ENCODE data around the gene ZBTB44.

The ZBTB44 gene

GRCh38 chr11:130327716-130328115 lies 13.0 kb upstream of the ZBTB44 start:
- no peak overlapping the region for H3K4me3 ChIP-seq (ENCODE audit: low read depth, low read length)
- no peaks in the 10 kb centered on the region for H3K36me3 ChIP-seq

GRCh38 chr11:130325691-130326090 lies 11.0 kb upstream of the ZBTB44 start:
- H3K4me1 ChIP-seq, result no peaks in the 10 kb centered on the region
- no peak for DNase-seq
- H3K36me3 ChIP-seq, result no peaks in the 10 kb centered on the region
- H3K4me3 ChIP-seq (ENCODE audit: low read depth, low read length), result no peak overlapping the region
- H3K9me3 ChIP-seq, result no peaks in the 10 kb centered on the region
- TF ChIP-seq CTCF (IDR thresholded peaks at IDR 0.05; ENCODE audit: low read depth, low read length), result no peak
- H3K27me3 ChIP-seq, result no peaks in the 10 kb centered on the region

More at GRCh38 chr11:130327716-130328115, 13.0 kb upstream of the ZBTB44 start:
- Histone ChIP-seq H3K9me3 (no peaks in the 10 kb centered on the region), H3K27me3 (peaks cover under 1% of the 10 kb centered on the region), H3K4me1 (no peaks in the 10 kb centered on the region)
- TF ChIP-seq CTCF (IDR thresholded peaks at IDR 0.05; ENCODE audit: low read depth, low read length), result no peak
- DNase-seq, result no peak

- Histone ChIP-seq H3K9me3 (no peaks in the 10 kb centered on the region), H3K27me3 (no peaks in the 10 kb centered on the region), H3K36me3 (no peaks in the 10 kb centered on the region), H3K4me3 (ENCODE audit: low read depth, low read length) (no peak overlapping the region), H3K4me1 (no peaks in the 10 kb centered on the region)
- DNase-seq, result no peak
- no peak for TF ChIP-seq CTCF (IDR thresholded peaks at IDR 0.05; ENCODE audit: low read depth, low read length)
Measured at GRCh38 chr11:130323452-130324450, 9.0 kb upstream of the ZBTB44 start.

- TF ChIP-seq CTCF (IDR thresholded peaks at IDR 0.05; ENCODE audit: low read depth, low read length), result no peak
- Histone ChIP-seq H3K27me3 (no peaks in the 10 kb centered on the region), H3K4me1 (no peaks in the 10 kb centered on the region), H3K4me3 (ENCODE audit: low read depth, low read length) (no peak overlapping the region), H3K36me3 (no peaks in the 10 kb centered on the region), H3K9me3 (no peaks in the 10 kb centered on the region)
- DNase-seq, result no peak
Measured at GRCh38 chr11:130322126-130322525, 7.4 kb upstream of the ZBTB44 start.

GRCh38 chr11:130318031-130318673 lies 3.4 kb upstream of the ZBTB44 start:
- TF ChIP-seq CTCF (IDR thresholded peaks at IDR 0.05; ENCODE audit: low read depth, low read length), result no peak
- Histone ChIP-seq H3K4me1 (peaks cover 4% of the 10 kb centered on the region; the same call in 1 of the 2 replicates), H3K27me3 (no peaks in the 10 kb centered on the region), H3K4me3 (ENCODE audit: low read depth, low read length) (no peak overlapping the region), H3K36me3 (no peaks in the 10 kb centered on the region), H3K9me3 (no peaks in the 10 kb centered on the region)
- DNase-seq, result no peak

Data from BE2C (cell line).